HG03066 (cell line): Measurements from ENCODE around the gene TMEM63A.
"Not testable (repeated sequence)": the region's sequence is repeated elsewhere in the genome, so short reads cannot be mapped to it uniquely, and the experiment has no call there.

Source experiments
- ATAC-seq: cut with Tn5 transposase; IDR thresholded peaks from one replicate; pipeline ENCODE4 v1.9.1; 2021; ENCODE audit warnings: low read depth; ENCODE audit not compliant: unreplicated experiment

Gene TMEM63A

GRCh38 chr1:225808136-225808535 is 74.0 kb downstream of the TMEM63A start:
- no peak for ATAC-seq

- ATAC-seq: not testable (repeated sequence)
Observed at GRCh38 chr1:225806736-225807135, 75.4 kb downstream of the TMEM63A start.

GRCh38 chr1:225806249-225806648 is 75.9 kb downstream of the TMEM63A start:
- no peak for ATAC-seq

GRCh38 chr1:225801146-225801545 is 81.0 kb downstream of the TMEM63A start:
- ATAC-seq: not testable (repeated sequence)

DNA sequence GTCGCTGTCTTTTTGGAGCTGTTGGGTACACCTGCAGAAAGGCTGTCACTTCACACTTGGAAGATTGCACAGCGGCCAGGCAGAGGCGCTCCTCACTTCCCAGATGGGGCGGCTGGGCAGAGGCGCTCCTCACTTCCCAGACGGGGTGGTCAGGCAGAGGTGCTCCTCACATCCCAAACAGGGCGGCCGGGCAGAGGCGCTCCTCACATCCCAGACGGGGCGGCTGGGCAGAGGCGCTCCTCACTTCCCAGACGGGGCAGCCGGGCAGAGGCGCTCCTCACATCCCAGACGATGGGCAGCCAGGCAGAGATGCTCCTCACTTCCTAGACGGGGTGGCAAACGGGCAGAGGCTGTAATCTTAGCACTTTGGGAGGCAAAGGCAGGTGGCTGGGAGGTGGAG is 86.1 kb downstream of the TMEM63A start:
- not testable (repeated sequence) for ATAC-seq
